ENCODE results near the gene GAS7. TPM values are rescaled to one million over a fixed set of nuclear protein-coding genes. Genes with fewer than 3 reads are reported as not detected.

Gene GAS7
- total RNA-seq, 1 donor from 2014 or later = 72.1 TPM

- no peak for ATAC-seq (ENCODE audit: poor library complexity)
- intact Hi-C loops (cut with DNase I) = no loop called here
- DNase-seq = no peak
Observed at GRCh38 chr17:10207153-10207552, 8.7 kb upstream of the GAS7 start.

- intact Hi-C loops (cut with DNase I) = no loop called here
- no peak for DNase-seq
- no peak for ATAC-seq (ENCODE audit: poor library complexity)
Observed at GRCh38 chr17:10205549-10206185, 7.3 kb upstream of the GAS7 start.

- no peak for DNase-seq
- ATAC-seq (ENCODE audit: poor library complexity) = no peak
- intact Hi-C loops (cut with DNase I) = no loop called here
Observed at GRCh38 chr17:10201680-10202079, 3.3 kb upstream of the GAS7 start.

- intact Hi-C loops (cut with DNase I) = no loop called here
- no peak for ATAC-seq (ENCODE audit: poor library complexity)
Observed at GRCh38 chr17:10200645-10201044, 2.2 kb upstream of the GAS7 start.

GRCh38 chr17:10200016-10200415 lies 1.6 kb upstream of the GAS7 start:
- DNase-seq (no peak), ATAC-seq (ENCODE audit: poor library complexity) (no peak)
- intact Hi-C loops (cut with DNase I) = no loop called here

More at GRCh38 chr17:10200645-10201044, 2.2 kb upstream of the GAS7 start:
- DNase-seq = no peak

- DNase-seq (peak; percentile 52), ATAC-seq (ENCODE audit: poor library complexity) (peak; percentile 51)
- intact Hi-C loops (cut with DNase I) = loop anchor here (10.0 kb wide), 1 partner anchor 73 kb away; no protein-coding TSS in a partner anchor
Observed at GRCh38 chr17:10197721-10198508, 491 bp downstream of the GAS7 start.

GRCh38 chr17:10197362-10197720 lies 1.1 kb downstream of the GAS7 start:
- DNase-seq (peak; percentile 56), ATAC-seq (ENCODE audit: poor library complexity) (peak; percentile 70)
- intact Hi-C loops (cut with DNase I) = loop anchor here (10.0 kb wide), 1 partner anchor 73 kb away; no protein-coding TSS in a partner anchor

- ATAC-seq (ENCODE audit: poor library complexity) = no peak
- no peak for DNase-seq
- intact Hi-C loops (cut with DNase I) = loop anchor here (10.0 kb wide), 1 partner anchor 72 kb away; no protein-coding TSS in a partner anchor
Observed at GRCh38 chr17:10196941-10197340, 1.5 kb downstream of the GAS7 start.

GRCh38 chr17:10196384-10196895 lies 2.0 kb downstream of the GAS7 start:
- intact Hi-C loops (cut with DNase I) = loop anchor here (10.0 kb wide), 1 partner anchor 72 kb away; no protein-coding TSS in a partner anchor
- ATAC-seq (ENCODE audit: poor library complexity) = no peak
- DNase-seq = no peak

- intact Hi-C loops (cut with DNase I) = loop anchor here (10.0 kb wide), 1 partner anchor 70 kb away; no protein-coding TSS in a partner anchor
- no peak for DNase-seq
Observed at GRCh38 chr17:10195090-10195805, 3.2 kb downstream of the GAS7 start.

GRCh38 chr17:10193632-10194031 lies 4.8 kb downstream of the GAS7 start:
- no peak for ATAC-seq (ENCODE audit: poor library complexity)
- no peak for DNase-seq
- intact Hi-C loops (cut with DNase I) = loop anchor here (10.0 kb wide), 1 partner anchor 69 kb away; no protein-coding TSS in a partner anchor

More at GRCh38 chr17:10195090-10195805, 3.2 kb downstream of the GAS7 start:
- ATAC-seq (ENCODE audit: poor library complexity) = no peak

- intact Hi-C loops (cut with DNase I) = loop anchor here (10.0 kb wide), 1 partner anchor 68 kb away; no protein-coding TSS in a partner anchor
- ATAC-seq (ENCODE audit: poor library complexity) (peak; percentile 60), DNase-seq (no peak)
Observed at GRCh38 chr17:10192972-10193371, 5.4 kb downstream of the GAS7 start.

GRCh38 chr17:10192461-10192860 lies 5.9 kb downstream of the GAS7 start:
- intact Hi-C loops (cut with DNase I) = loop anchor here (10.0 kb wide), 1 partner anchor 68 kb away; no protein-coding TSS in a partner anchor
- ATAC-seq (ENCODE audit: poor library complexity) = no peak
- no peak for DNase-seq

- intact Hi-C loops (cut with DNase I) = no loop called here
- no peak for DNase-seq
- no peak for ATAC-seq (ENCODE audit: poor library complexity)
Observed at GRCh38 chr17:10187456-10187855, 10.9 kb downstream of the GAS7 start.

GRCh38 chr17:10186771-10187410 lies 11.5 kb downstream of the GAS7 start:
- DNase-seq (no peak), ATAC-seq (ENCODE audit: poor library complexity) (no peak)
- intact Hi-C loops (cut with DNase I) = no loop called here

- intact Hi-C loops (cut with DNase I) = no loop called here
- ATAC-seq (ENCODE audit: poor library complexity) = no peak
- no peak for DNase-seq
Observed at GRCh38 chr17:10183931-10184930, 14.2 kb downstream of the GAS7 start.

GRCh38 chr17:10182785-10183184 lies 15.6 kb downstream of the GAS7 start:
- DNase-seq = no peak
- intact Hi-C loops (cut with DNase I) = no loop called here
- no peak for ATAC-seq (ENCODE audit: poor library complexity)
